Measurements from ENCODE around the gene KCNQ1. TPM values are rescaled to one million over a fixed set of nuclear protein-coding genes. Genes with fewer than 3 reads are reported as not detected.

KCNQ1 gene
- total RNA-seq, 4 donors from 2014 or later: 3.2 to 12.7 (median 5.5) TPM

DNA sequence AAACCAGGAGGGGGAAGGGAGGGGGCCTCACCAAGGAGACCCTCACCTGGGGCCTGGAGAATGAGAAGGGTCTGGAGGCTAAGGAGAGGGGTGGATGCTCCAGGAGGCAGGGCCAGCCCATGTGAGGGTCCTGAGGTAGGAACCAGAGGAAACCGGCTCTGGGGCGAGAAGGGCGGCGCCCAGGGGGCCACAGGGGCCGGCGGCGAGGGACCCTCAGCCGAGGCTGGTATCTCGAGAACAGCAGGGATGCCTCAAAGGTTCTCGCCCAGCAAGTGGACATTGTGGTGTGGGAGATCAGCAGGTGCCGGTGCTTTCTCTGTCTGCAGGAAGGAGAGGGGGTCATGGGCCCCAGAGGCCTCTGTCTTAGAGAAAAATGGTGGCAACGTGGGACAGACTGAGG, 392.8 kb downstream of the KCNQ1 start:
- TF ChIP-seq, protein P1, sequence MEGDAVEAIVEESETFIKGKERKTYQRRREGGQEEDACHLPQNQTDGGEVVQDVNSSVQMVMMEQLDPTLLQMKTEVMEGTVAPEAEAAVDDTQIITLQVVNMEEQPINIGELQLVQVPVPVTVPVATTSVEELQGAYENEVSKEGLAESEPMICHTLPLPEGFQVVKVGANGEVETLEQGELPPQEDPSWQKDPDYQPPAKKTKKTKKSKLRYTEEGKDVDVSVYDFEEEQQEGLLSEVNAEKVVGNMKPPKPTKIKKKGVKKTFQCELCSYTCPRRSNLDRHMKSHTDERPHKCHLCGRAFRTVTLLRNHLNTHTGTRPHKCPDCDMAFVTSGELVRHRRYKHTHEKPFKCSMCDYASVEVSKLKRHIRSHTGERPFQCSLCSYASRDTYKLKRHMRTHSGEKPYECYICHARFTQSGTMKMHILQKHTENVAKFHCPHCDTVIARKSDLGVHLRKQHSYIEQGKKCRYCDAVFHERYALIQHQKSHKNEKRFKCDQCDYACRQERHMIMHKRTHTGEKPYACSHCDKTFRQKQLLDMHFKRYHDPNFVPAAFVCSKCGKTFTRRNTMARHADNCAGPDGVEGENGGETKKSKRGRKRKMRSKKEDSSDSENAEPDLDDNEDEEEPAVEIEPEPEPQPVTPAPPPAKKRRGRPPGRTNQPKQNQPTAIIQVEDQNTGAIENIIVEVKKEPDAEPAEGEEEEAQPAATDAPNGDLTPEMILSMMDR (IDR thresholded peaks at IDR 0.05; ENCODE audit: low read depth): no peak

GRCh38 chr11:2838091-2838490, 393.3 kb downstream of the KCNQ1 start:
- TF ChIP-seq, protein P1 (IDR thresholded peaks at IDR 0.05; ENCODE audit: low read depth): no peak

GRCh38 chr11:2838676-2839294, 394.0 kb downstream of the KCNQ1 start:
- TF ChIP-seq, protein P1 (IDR thresholded peaks at IDR 0.05; ENCODE audit: low read depth): no peak

GRCh38 chr11:2839395-2839943, 394.7 kb downstream of the KCNQ1 start:
- TF ChIP-seq, protein P1 (IDR thresholded peaks at IDR 0.05; ENCODE audit: low read depth): no peak

DNA sequence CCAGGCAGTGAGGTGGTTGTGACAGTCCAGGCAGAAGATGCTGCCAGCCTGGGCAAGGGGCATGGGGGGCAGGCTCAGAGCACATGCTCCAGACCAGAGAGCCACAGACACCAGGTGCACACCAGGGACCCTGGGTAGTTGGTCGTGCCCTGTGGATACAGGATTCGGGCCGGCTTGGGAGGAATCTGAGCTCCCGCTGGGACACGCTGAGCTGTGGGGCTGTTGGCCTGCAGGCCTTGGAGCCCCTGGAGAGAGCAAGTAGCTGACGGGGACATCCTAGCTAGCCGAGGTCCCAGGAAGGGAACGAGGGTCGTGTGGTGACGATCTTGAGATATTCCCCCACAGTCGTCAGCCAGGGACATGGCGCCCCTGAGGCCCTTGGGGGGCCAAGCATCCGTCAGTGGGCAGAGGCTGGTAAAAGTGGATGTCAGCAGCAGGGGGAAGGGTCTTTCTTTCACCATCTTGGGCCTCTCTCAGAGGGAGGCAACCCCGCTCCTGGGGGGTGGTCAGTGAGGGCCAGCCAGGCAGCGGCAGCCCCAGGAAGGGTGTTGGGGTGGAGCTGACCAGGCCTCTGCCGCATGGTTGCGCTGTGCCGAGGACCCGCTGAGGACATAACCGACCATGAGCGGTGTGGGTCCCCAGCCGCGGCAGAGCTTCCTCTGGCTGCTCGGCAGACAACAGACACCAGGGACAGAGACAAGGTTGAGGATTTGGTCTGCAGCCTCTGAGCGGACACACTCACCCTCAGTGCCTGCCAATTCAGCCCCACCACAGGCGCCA, 396.8 kb downstream of the KCNQ1 start:
- TF ChIP-seq, protein P1 (IDR thresholded peaks at IDR 0.05; ENCODE audit: low read depth): no peak

- TF ChIP-seq, protein P1 (IDR thresholded peaks at IDR 0.05; ENCODE audit: low read depth): no peak
These were observed 398.1 kb downstream of the KCNQ1 start for GRCh38 chr11:2842876-2843275.

DNA sequence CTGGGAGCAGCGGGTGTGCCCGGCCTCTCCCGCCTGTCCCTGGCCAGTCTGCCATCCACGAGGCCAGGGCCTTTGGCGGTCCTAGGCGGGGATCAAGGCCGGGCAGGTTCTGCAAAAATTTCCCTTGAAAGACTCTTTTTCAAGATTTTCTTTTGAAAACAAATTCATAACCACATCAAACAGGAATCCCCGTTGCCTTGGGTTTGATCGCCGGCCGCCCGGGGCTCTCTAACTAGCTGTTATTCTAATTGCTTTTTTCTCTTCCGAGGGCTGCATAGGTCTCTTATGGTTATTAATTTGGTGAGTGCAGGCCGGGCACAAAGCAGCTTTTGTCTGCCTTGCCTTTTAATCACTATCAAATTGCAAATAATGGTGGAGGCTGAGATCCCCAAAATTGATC, 398.7 kb downstream of the KCNQ1 start:
- TF ChIP-seq, protein P1 (IDR thresholded peaks at IDR 0.05; ENCODE audit: low read depth): no peak
